HepG2 (cell line): Measurements from ENCODE around the gene KIAA1755. TPM values are rescaled to one million over a fixed set of nuclear protein-coding genes. Genes with fewer than 3 reads are reported as not detected.

ENCODE experiments used
- ATAC-seq: fragments of 200-7000 bp; cut with Tn5 transposase; 3 replicates; pipeline ENCODE4 v1.9.1; 2020; ENCODE audit warnings: mild to moderate bottlenecking, moderate library complexity
- BruUV-seq: library from RNA; stranded (reverse); fragments of 400-500 nt; replicated peaks from 2 replicates; lab custom pipeline; 2021; lab: Mats Ljungman, UMichigan
- CTCF ChIA-PET: fragments of 300-600 bp; formaldehyde crosslinking; extraction: SDS; loops from one replicate; lab custom pipeline; 2021; ENCODE audit warnings: low total read pairs, inconsistent platforms, low intra/inter-chr PET ratio; lab: Yijun Ruan, JAX
- POLR2A ChIA-PET: fragments of 350-600 bp; sonication (Branson Sonifier 250); formaldehyde crosslinking; loops from one replicate; lab custom pipeline; 2020; ENCODE audit warnings: antibody characterized with exemption, inconsistent platforms; lab: Yijun Ruan, JAX
- DNase-seq: peaks from one replicate; pipeline ENCODE4 v3.0.0-alpha.2; 2015; ENCODE audit warnings: low spot score
- FAIRE-seq: peaks from 3 replicates; lab custom pipeline; 2011; peaks lifted over from hg19 to GRCh38; lab: Jason Lieb, UNC
- H2AFZ ChIP-seq: one replicate; pipeline ENCODE4 v1.6.1; 2011; ENCODE audit warnings: low read length, inconsistent platforms
- H3K27ac ChIP-seq: fragments of 300-600 bp; 3 replicates; pipeline ENCODE4 v1.8.0; 2011; ENCODE audit warnings: mixed run types, mild to moderate bottlenecking, mixed read lengths, low read length, inconsistent platforms; ENCODE audit not compliant: insufficient read depth; ENCODE audit errors: extremely low read length
- H3K27me3 ChIP-seq, 2 experiments: fragments of 200-600 bp in 1 of 2; 2 replicates in 1 of 2; 3 replicates in 1 of 2; pipeline versions ENCODE4 v1.6.0 to v1.8.0; 2011; ENCODE audit warnings: low read length in 2 of 2, mild to moderate bottlenecking in 2 of 2, moderate library complexity in 2 of 2, inconsistent platforms in 1 of 2; ENCODE audit not compliant: insufficient read depth in 2 of 2, control insufficient read depth in 1 of 2
- H3K36me3 ChIP-seq, 2 experiments: fragments of 200-600 bp in 1 of 2; replicated peaks in 1 of 2; 2 replicates in 1 of 2; 3 replicates in 1 of 2; pipeline versions ENCODE4 v1.5.1 to v1.8.0; 2011; ENCODE audit warnings: low read length in 2 of 2, inconsistent platforms in 1 of 2; ENCODE audit not compliant: insufficient read depth in 2 of 2, control insufficient read depth in 1 of 2
- H3K4me1 ChIP-seq: 2 replicates; pipeline ENCODE4 v1.5.1; 2012; ENCODE audit warnings: low read length, inconsistent platforms; ENCODE audit not compliant: insufficient read depth
- H3K4me2 ChIP-seq: 2 replicates; pipeline ENCODE4 v1.6.0; 2011; ENCODE audit warnings: low read depth, low read length, inconsistent platforms
- H3K4me3 ChIP-seq, 3 experiments: fragments of 200-600 bp in 1 of 3; sonication (generic), shearing (Covaris generic) in 1 of 3; replicated peaks in 1 of 3; 2 replicates each; pipeline ENCODE4 v1.5.1; 2011 to 2016; ENCODE audit warnings: low read length in 3 of 3, inconsistent platforms in 2 of 3, low read depth in 2 of 3, mild to moderate bottlenecking in 2 of 3, control low read depth in 1 of 3, mixed read lengths in 1 of 3; ENCODE audit not compliant: insufficient read depth in 1 of 3
- H3K79me2 ChIP-seq: one replicate; pipeline ENCODE4 v1.6.1; 2011; ENCODE audit warnings: low read length, inconsistent platforms; ENCODE audit not compliant: insufficient read depth
- H3K9ac ChIP-seq: 2 replicates; pipeline ENCODE4 v1.6.0; 2011; ENCODE audit warnings: mild to moderate bottlenecking, low read depth, low read length, inconsistent platforms; ENCODE audit not compliant: insufficient read depth
- H3K9me3 ChIP-seq: 2 replicates; pipeline ENCODE4 v1.5.1; 2012; ENCODE audit warnings: mild to moderate bottlenecking, low read length
- H4K20me1 ChIP-seq: 2 replicates; pipeline ENCODE4 v1.6.0; 2011; ENCODE audit warnings: inconsistent platforms, mild to moderate bottlenecking, low read length, moderate library complexity; ENCODE audit not compliant: insufficient read depth
- ATM ChIP-seq: fragments of 450-650 bp; IDR thresholded peaks from 2 replicates; pipeline ENCODE4 v1.7.1; 2017; ENCODE audit warnings: mild to moderate bottlenecking, borderline replicate concordance
- CEBPB ChIP-seq: IDR thresholded peaks from 2 replicates; pipeline ENCODE4 v1.6.1; 2011; ENCODE audit warnings: low read depth, low read length, improper control_type of control experiment, borderline replicate concordance
- DPF2 ChIP-seq: sonication (generic); formaldehyde crosslinking; IDR thresholded peaks from 2 replicates; pipeline ENCODE4 v1.4.0; 2020; ENCODE audit warnings: mild to moderate bottlenecking, low read depth, missing genetic modification reagents, borderline replicate concordance
- HMGXB4 ChIP-seq, 2 experiments: sonication (generic) in 1 of 2; formaldehyde crosslinking in 1 of 2; IDR thresholded peaks; 2 replicates each; pipeline versions ENCODE4 v1.4.0 to v1.6.1; 2018 to 2020; ENCODE audit warnings: missing genetic modification reagents in 2 of 2, borderline replicate concordance in 1 of 2, low read depth in 1 of 2, mild to moderate bottlenecking in 1 of 2, missing biosample characterization in 1 of 2
- PLRG1 ChIP-seq: fragments of 450-650 bp; conservative IDR thresholded peaks from 2 replicates; pipeline ENCODE4 v1.6.1; 2016
- SP140L ChIP-seq: sonication (generic); formaldehyde crosslinking; IDR thresholded peaks from 2 replicates; pipeline ENCODE4 v1.4.0; 2020; ENCODE audit warnings: missing genetic modification reagents, borderline replicate concordance
- SP5 ChIP-seq: IDR thresholded peaks from 2 replicates; pipeline ENCODE4 v1.6.1; 2016; ENCODE audit warnings: low read depth, borderline replicate concordance
- ZFP37 ChIP-seq: sonication (generic); formaldehyde crosslinking; IDR thresholded peaks from 2 replicates; pipeline ENCODE4 v1.4.0; 2020; ENCODE audit warnings: missing genetic modification reagents, borderline replicate concordance
- ZNF256 ChIP-seq: sonication (generic); formaldehyde crosslinking; conservative IDR thresholded peaks from 2 replicates; pipeline ENCODE4 v1.4.0; 2020; ENCODE audit warnings: missing genetic modification reagents
- ZNF747 ChIP-seq: sonication (generic); formaldehyde crosslinking; IDR thresholded peaks from 2 replicates; pipeline ENCODE4 v1.8.1; 2023; ENCODE audit warnings: missing genetic modification reagents, mild to moderate bottlenecking, borderline replicate concordance
- ZNF788 ChIP-seq: sonication (generic); formaldehyde crosslinking; IDR thresholded peaks from 2 replicates; pipeline ENCODE4 v1.5.0; 2020; ENCODE audit warnings: mild to moderate bottlenecking, missing genetic modification reagents, borderline replicate concordance
- WGBS: methylation state at CpG from one replicate; pipeline ENCODE4 v1.1.6; 2017; ENCODE audit warnings: low lambda C conversion rate; 5-methylcytosine and 5-hydroxymethylcytosine counted together
- in situ Hi-C: cut with HindIII; loops from 2 replicates; pipeline ENCODE4 v1.10.0; 2017; ENCODE audit warnings: low pct_unique_long_range_greater_than_20kb; ENCODE audit not compliant: extremely low pct_ligation_motif_present
- intact Hi-C: fragments of 100-400 bp; cut with micrococcal nuclease; formaldehyde crosslinking; loops from one replicate; pipeline ENCODE4 v1.10.0; 2022; ENCODE audit not compliant: unreplicated experiment
- polyA plus RNA-seq, 8 experiments: library from polyadenylated mRNA; depleted of rRNA in 3 of 8; stranded (reverse) in 7 of 8; unstranded in 1 of 8; fragments of >200 nt; fragmentation: Illumina TruSeq in 4 of 8; extraction: Trizol in 4 of 8; gene quantifications; 2 replicates each; pipeline versions ENCODE4 v1.2.1 to v1.2.3, GENCODE V29; 2011 to 2016; ENCODE audit warnings: low read depth in 4 of 8, missing spikeins in 1 of 8, mixed read lengths in 1 of 8; ENCODE audit not compliant: insufficient read depth in 1 of 8
- total RNA-seq, 5 experiments: library from RNA; depleted of rRNA; stranded (reverse); fragments of >200 nt; fragmentation: Illumina TruSeq; extraction: Trizol; gene quantifications; 2 replicates each; pipeline ENCODE4 v1.2.3, GENCODE V29; 2016; ENCODE audit warnings: low read depth in 1 of 5

Gene KIAA1755
- total and polyA plus RNA-seq, 2 of the 13 experiments (the other 11 are each of a cell fraction or from before 2014, with no cell fraction given): 0.04 TPM; not detected in 1

GRCh38 chr20:38283236-38283635 is 22.7 kb upstream of the KIAA1755 start:
- TF ChIP-seq SP140L (CRISPR knock-in tag) (no peak), ZNF788 (no peak), ZFP37 (no peak), CEBPB (no peak), SP5 (CRISPR knock-in tag) (no peak), HMGXB4 (CRISPR knock-in tag; IDR thresholded peaks at IDR 0.05; ENCODE audit: borderline replicate concordance in 1 of 2, low read depth in 1 of 2) (no peak), ZNF747 (CRISPR knock-in tag) (no peak), ZNF256 (CRISPR knock-in tag) (no peak), PLRG1 (no peak), DPF2 (CRISPR knock-in tag) (no peak), ATM (no peak)
- CTCF ChIA-PET: no interaction called here

More at GRCh38 chr20:38283236-38283635, 22.7 kb upstream of the KIAA1755 start:
- 58% methylated on average over 2 of the region's 2 CpGs for WGBS
- no peak for DNase-seq
- no TSS peak for BruUV-seq
- peaks cover 12% of the 10 kb centered on the region for H3K4me1 ChIP-seq
- no peaks in the 10 kb centered on the region for H3K36me3 ChIP-seq
- in situ Hi-C loops: no loop called here
- no peak overlapping the region for H3K4me2 ChIP-seq
- H4K20me1 ChIP-seq: no peaks in the 10 kb centered on the region; the same call in 1 of the 2 replicates
- no peak overlapping the region for H3K27ac ChIP-seq
- peaks cover 0 to 28% of the 10 kb centered on the region in 2 experiments; a peak in 3 of 5 replicates for H3K27me3 ChIP-seq
- no peak for ATAC-seq
- no peak for FAIRE-seq
- intact Hi-C loops: no loop called here
- H3K9ac ChIP-seq: no peak overlapping the region
- POLR2A ChIA-PET: no interaction called here
- no peaks in the 10 kb centered on the region for H3K79me2 ChIP-seq
- no peak overlapping the region for H3K4me3 ChIP-seq
- H2AFZ ChIP-seq: no peak overlapping the region
- no peaks in the 10 kb centered on the region for H3K9me3 ChIP-seq
